HG03439 (cell line): ENCODE measurements around the gene FBN1.

ENCODE experiments used
- ATAC-seq: cut with Tn5 transposase; IDR thresholded peaks from one replicate; pipeline ENCODE4 v1.9.1; 2021; ENCODE audit warnings: mild to moderate bottlenecking, moderate library complexity; ENCODE audit not compliant: unreplicated experiment

The FBN1 gene

DNA sequence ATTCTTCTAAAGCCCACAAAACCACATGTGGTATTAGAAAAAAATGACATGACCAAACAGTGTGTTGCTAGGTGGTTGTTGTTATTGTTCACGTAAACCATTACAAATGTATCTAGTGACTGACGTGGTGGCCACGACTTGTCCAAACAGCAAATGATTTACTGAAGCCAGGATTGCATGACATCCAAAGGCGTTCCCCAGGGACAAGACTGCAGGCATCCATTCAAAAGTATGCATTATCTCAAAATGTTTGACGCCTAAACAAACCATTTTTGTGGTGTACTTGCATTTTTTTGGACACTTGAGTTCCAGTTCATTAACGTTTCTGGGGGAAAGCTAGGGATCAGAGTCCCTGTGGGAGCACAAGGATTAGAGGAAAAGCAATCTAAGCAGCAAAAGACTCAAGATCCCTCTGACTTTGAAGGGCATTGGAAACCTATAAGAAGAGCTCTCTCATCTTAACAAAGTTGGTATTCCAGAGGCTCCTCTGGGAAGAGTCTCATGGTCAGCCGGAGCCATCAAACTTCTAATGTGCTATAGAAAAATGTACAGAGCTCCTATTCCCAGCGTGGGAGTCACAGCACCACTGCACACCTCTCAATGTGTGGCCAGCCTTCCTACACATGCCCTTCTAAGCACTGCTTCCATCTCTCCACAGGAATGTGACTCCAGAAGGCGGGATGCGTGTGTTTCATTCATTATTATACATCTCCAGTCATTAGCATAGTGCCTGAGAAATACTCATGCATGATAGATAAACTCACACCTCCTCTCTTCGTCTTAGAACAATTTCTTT, 62.9 kb downstream of the FBN1 start:
- ATAC-seq, result no peak

DNA sequence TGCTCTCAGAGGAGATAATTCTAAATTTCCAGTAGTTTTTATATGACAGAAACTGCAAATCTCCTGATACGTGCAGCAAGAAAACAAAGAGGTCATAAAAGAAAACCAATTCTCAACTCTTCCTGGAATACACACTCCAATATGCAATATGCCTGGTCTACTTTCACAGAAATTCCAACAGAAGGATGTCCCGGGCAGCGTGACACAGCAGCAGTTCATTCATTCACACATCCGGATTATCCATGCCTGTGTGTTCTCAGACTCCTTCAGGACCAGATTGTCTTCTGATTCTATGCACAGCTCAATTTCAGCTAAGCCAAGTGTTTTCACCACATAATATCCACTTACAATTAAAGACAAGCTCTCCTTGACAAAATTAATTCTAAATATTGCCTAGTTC, 64.3 kb downstream of the FBN1 start:
- no peak for ATAC-seq

DNA sequence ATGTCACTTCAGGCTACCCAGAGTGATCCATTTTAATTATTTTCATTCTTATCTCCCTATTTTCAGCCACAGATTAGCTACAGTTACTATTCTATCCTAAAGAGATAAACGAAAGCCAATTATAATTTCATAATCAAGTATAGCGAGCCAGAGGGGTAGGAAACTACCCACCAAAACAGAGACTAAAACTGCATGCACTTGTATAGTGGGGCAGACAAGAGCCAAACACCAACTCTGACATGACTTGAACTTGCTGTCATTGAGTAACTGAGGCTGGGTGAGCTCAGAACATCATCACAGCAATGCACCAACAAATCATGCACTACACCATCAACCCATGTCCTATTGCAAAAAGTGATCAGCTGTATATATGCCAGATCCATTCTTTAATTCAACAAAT, 64.8 kb downstream of the FBN1 start:
- no peak for ATAC-seq

DNA sequence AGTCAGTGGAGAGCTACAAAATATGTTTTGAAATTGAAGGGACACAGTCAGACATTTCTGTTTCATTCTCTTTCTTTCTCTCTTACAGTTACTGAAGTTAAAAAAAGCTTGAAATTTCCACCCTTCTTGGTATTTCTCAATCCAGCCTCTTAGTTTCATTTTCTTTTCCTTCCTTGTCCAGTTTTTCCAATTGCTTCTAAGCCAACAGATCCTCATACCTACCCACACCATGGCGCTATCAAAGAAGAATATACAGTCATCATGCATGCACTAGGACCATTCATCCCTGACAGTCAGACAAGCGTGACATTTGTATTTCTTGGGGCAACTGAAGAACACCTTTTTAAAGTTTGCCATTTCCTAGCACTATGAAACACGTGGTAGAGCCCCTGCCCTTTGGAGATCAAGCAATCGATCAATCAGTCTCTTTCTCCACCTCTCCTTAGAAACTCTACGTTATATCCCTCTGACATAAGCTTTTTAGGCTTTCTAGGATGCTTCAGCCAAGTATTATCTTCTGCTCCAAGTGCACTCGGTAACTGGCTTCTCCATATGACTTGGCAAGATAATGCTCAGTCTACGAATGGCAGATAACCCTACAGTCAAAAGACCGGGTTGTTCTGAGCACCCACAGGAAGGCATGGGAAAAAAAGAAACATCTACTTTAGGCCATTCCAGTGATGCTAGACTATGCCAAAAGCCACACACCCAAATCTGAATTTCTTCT, 65.4 kb downstream of the FBN1 start:
- ATAC-seq, result no peak

DNA sequence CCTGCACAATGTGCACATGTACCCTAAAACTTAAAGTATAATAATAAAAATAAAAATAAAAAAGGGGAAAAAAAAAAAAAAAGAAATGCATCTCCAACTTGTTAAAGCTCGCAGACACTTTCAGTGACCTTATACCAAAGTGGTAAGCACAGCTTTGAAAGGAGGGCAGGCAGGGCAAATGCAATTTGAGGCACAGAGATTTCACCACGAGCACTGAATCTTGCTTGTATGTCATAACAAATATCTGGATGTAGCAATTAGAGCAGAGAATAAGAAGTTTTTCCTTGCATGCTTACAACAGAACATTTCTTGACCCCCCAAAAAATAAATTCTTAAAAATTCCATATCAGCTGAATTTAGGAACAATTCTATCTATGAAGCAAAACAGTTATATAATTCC, 66.5 kb downstream of the FBN1 start:
- ATAC-seq, result no peak

DNA sequence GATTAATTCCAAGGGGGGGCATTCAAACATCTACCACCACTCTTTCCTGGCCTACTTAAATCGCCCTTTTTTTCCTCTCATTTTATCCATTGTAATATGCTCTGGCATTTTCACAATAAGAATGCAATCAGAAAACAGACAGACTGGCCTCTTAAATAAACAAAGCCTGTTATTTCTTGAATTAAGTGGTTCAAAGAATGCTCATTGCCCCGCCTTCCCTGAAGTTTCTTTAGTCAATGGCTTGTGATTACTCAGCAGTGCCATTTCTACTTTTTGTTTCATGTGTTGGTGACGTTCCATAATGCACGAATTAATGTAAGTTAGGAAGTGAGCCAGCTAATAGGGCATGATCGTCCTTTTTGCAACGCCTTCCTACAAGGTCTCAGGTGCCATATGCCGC, 68.0 kb downstream of the FBN1 start:
- ATAC-seq, result no peak

DNA sequence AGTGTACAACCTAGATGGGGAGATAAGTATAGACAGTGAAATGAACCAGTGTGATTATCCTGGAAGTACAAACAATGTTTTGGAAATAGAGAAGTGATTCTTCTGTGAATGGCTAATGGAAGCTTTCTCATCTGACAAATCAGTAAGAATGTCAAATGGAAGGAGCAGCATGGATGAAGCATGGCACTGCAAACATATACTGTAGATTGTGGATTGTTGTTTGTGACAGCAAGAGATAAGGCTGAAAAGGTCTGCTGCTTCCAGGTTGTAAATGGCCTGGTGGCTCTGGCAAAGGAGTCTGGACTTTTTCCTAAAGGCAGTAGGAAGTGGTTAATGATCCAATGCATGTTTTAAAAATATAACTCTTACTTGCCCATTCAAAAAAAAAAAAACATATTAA, 71.3 kb downstream of the FBN1 start:
- no peak for ATAC-seq

DNA sequence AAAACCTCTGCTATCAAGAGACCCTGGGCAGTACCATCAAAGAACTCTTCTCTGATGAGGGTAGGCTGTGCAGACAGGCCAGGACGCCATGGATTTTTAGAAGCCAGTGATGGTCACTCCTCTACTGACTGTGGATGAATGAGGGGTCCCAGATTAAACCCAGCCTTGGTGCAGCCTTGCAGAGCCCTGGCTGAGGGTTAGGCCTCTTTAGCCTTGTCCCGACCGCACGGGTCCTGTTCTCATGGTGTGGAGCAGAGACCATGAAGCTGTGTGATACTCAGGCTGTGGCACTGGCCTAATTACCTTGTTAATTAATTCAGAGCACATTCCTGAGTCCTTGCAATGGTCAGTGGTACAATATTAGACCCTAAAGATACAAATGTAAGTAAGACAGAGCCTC, 71.7 kb downstream of the FBN1 start:
- no peak for ATAC-seq

DNA sequence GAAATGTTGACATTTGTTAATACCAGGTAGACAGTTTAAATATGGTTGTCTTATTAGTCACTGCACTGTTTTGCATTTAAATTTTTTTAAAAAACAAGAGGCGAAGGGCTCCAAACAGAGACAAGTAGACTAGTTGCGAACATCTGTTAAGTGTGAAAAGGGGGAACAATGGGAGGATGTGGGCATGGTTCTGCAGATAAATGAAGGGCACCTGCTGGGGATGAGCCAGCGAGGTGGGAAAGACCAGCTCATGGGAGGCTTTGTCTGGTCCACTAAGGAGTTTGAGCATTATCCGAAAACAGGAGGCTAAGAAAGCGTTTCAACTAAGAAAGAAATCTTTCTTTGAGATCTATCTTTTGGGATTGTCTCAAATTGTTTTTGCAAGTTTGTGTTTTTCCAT, 72.7 kb downstream of the FBN1 start:
- no peak for ATAC-seq

DNA sequence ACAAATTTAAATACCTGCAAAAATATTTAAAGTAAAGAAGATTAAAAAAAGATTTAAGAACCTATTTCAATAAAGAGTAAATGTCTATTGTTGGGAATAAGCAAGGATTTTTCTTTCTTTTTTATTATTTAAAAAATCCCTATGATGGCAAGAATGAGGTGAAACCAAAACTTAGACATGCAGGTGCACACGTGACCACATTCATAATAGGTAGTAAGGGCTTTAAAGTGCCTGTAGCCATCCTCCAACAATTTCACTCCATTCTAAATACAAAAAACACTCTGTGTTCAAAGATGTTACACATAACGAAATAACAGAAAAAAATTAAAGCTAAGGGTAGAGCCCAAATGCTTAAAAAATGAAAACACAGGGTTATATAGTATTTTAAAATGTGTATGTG, 74.0 kb downstream of the FBN1 start:
- no peak for ATAC-seq

DNA sequence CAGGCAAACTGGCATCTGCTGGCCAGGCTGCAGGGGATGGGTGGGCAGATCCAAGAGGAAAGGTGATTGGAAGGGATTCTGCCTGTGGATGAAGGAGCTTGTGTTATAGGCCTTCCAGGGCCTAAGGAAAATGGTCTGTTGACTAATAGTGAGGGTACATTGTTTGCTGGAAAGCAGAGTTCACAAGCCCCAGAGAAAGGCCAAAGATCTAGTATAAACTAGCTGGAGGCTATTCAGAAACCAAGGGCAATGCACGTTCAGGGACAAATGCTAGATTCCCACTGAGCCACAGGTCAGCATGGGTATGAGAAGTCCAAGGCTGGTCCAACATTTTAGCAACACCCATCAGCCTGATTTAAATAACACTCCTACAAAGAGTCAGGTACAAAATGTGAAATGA, 74.7 kb downstream of the FBN1 start:
- ATAC-seq, result no peak

DNA sequence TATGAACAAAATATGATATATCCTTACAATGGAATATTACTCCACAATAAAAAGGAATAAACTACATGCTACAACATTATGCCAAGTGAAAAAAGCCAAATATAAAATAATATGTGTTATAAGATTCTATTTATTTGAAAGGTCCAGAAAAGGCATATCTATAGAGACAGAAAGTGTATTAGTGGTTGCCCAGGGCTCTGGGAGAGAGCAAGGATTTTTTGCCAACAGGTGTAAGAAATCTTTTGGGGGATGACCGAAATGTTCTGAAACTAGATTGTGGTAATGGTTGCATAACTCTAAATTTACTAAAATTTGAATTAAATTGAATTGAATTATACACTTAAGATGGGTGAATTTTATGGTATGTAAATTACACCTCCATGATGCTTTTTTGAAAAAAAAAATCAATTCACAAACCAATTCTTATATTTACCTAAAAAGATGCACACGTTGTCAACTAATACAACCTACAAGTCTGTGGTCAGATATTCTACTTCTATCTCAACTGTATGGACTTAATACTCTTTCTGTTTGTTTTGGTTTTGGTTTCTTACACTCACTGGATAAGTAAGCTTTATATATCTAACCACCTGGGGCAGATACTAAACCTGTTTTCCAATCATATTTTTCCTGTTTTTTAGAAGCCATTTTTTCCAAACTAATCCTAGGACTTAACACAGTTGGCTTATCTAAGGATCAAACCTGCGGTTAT, 75.8 kb downstream of the FBN1 start:
- no peak for ATAC-seq

DNA sequence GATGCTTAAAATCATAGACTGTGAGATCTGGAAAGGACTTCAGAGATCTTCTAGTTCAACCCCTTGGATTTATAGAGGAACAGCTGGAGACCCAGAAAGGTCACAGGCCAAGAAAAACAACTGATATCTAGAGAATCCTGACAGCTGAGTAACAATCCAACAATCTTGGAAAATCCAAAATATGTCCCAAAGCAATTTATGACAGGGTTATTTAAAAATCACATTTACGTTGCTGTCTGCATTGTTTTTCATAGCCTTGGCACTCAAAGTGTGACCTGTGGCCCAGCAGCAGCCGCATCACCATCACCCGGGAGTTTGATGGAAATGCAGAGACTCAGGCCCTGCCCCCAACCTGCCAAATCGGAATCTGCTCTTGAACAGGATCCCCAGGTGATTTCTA, 78.8 kb downstream of the FBN1 start:
- ATAC-seq, result no peak

DNA sequence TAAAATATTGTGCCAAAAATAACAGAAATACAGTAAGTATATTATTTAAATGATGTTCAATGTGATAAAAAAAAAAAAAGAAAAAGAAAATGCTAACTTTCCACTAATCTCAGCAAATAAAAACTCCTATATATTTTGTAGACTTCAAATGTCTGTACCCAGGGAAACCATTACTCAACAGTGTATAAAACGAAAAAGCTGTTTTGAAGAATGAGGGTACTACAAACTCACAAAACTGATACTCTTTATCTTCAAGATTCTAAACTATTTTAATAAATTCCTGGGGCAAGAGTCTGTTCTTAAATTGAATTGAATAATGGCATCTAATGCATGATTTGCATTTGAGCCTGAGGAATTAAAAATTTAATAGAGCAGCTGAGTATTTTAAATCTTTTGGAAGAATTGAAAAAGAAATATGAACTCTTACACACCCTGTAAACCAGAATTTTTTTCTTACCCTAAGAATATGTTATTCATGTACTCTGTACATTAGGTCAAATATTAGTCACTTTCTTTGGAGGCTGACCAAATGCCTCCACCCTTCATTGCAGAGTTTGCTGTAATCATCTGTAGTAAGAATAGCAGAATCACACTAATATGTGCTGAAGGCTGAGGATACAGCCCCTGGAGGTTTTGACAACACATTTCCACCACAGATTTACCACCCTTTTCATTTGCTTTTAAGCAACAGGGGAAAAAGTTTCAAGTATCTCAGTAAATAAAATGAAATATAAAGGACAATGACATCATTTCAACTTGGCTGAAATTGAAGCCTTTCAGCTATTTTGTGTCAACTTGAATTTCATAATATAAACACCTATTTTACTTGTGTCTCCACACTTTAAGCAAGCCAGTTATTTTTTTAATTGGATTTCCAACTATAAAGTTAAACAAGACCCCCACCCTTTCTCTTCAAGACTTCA, 79.7 kb downstream of the FBN1 start:
- no peak for ATAC-seq

DNA sequence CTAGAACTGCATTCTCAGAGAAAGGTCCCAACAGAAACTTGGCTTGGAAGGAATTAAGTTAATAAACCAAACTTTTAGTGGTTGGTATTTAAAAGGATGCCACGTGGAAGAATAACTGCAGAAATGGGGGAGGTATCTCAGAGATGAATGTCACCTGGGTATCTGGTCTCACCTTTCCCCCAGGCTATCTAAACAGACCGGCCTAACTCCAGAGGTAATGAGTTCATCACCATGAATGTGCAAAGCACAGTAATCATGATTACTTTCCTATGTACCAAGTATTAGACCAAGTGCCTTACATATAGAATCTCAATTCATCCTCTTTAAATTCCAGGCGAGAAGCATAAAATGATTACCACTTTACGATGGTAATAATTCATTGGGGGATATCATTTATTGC, 80.8 kb downstream of the FBN1 start:
- no peak for ATAC-seq

DNA sequence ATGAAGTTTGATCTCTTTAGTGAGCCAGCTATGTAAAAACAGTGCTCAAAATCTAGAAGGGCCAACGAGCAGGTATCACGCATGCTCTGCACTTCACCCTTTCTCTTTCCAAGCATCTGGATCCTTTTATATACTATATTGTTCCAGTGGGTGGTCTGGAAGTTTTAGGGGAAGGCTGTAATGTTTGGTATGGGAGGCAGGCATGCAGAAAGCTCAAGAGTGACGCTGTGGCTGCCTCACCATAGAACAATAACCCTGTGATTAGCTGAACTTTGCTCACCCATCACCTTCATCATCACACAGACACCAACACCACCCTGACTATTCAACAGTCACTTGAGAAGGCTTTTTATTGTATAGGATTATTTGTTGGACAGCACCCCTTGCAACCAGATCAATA, 81.6 kb downstream of the FBN1 start:
- ATAC-seq, result no peak

DNA sequence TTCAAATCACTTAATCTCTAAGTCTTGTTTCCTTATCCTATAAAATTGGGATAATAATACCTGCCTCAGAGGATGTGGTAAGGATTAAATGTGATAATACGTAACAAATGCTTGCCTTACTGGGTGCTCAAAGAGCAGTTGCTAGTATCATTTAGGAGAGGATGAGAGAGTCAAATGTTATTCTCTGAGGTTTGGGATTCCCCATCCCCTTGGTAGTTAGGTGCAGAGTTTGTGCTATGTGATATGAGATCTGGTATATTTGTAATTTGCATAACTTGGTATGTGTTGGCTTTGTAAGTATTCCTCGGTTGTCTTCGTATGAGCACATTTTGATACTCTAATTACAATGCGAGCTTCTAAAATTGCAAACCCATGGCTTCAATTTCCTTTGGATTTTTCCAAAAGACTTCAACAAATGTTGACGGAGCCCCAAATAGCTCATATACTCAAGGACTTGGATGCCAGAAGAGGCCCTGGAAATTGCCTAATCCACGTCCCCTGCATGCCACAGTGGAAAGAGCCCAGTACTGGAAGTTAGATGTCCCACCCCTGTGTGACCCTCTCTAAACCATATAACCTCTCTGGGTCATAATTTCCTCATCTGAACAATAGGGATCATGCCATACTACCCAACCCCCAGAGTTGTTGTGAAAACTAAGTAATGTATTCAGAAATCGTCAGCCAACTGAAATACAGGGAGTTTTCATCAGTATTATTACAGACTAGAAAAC, 85.0 kb downstream of the FBN1 start:
- peak; percentile 76 for ATAC-seq

DNA sequence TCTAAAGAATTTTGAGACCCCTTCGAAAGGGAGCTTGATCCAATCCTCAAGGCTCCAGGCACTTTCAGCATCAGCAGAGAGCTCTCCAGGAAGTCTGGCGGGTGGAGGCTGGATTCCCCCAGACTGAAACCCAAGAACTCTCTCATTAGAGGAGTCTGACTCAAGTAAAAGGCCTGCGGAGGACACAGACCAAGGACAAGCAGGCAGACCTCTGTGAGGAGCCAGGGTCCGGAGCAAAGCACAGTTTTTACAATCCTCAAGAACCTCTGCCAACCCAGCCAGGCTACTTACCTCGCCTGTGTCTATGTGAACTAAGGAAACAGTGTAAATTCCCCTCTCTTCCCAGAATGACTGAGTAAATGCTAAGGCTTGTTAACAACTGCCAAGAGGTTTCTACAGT, 86.2 kb downstream of the FBN1 start:
- no peak for ATAC-seq

DNA sequence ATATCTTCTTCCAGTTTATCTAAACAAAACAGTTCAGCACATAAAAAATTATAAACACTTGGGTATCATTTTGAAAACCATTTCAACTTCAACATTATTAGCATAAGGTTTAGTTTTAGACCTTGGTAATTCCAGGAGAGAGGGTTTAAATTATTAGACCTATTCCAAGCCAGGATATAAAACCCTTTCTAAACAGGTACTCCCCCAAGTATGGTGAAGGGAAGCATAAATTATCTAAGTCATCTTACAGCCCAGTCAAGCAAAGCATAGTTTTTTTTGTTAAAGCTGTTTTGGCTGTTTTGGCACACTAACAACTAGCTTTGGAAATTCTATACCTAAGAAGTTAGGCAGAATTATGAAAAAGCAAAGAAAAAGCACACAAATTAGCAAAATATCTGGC, 87.3 kb downstream of the FBN1 start:
- no peak for ATAC-seq

DNA sequence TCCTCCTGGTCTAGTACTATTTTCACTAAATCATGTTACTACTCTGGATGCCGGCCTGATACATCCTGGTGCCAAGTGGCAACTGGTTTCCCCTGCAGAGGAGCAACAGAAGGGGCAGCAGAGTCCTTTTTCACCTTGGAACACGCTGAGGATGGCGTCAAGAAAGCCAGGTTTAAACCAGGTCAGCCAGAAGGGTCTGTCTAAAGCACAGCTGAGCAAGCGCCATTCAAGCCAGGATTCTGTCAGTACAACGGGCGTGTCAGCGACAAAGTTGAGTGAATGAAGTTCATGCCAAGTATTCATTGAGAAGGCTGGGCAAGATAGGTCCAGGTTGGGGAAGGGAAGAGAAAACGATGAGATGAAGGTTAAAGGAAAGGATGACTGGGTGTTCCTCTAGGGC, 88.2 kb downstream of the FBN1 start:
- ATAC-seq, result no peak
